Spinal cord (tissue), 10 donors: ENCODE data around the gene FAHD1. TPM values are rescaled to one million over a fixed set of nuclear protein-coding genes. Genes with fewer than 3 reads are reported as not detected.
"Not testable (repeated sequence)": the region's sequence is repeated elsewhere in the genome, so short reads cannot be mapped to it uniquely, and the experiment has no call there.

Experiments
- DNase-seq, 6 donors: peaks; one replicate each; pipeline versions ENCODE4 v3.0.0 to v3.0.0-alpha.2; 2013 to 2015; ENCODE audit warnings: low spot score in 6 of 6, low read depth in 4 of 6
- H3K27ac ChIP-seq: one replicate; pipeline ENCODE4 v1.5.1; 2013; ENCODE audit warnings: low read depth, low read length, control low read depth
- H3K27me3 ChIP-seq: one replicate; pipeline ENCODE4 v1.6.1; 2013; ENCODE audit warnings: low read length; ENCODE audit not compliant: control insufficient read depth, insufficient read depth
- H3K36me3 ChIP-seq: one replicate; pipeline ENCODE4 v1.6.1; 2013; ENCODE audit warnings: low read length; ENCODE audit not compliant: control insufficient read depth, insufficient read depth
- H3K4me1 ChIP-seq: one replicate; pipeline ENCODE4 v1.6.1; 2013; ENCODE audit warnings: low read length; ENCODE audit not compliant: control insufficient read depth, insufficient read depth
- H3K4me3 ChIP-seq: one replicate; pipeline ENCODE4 v1.5.1; 2013; ENCODE audit warnings: low read depth, low read length, control low read depth
- H3K9me3 ChIP-seq: one replicate; pipeline ENCODE4 v1.6.1; 2013; ENCODE audit warnings: low read length; ENCODE audit not compliant: control insufficient read depth, insufficient read depth
- WGBS: methylation state at CpG from one replicate; pipeline ENCODE4 v1.1.5; 2013; ENCODE audit warnings: missing lambda C conversion rate; ENCODE audit not compliant: insufficient coverage; 5-methylcytosine and 5-hydroxymethylcytosine counted together
- polyA plus RNA-seq, 2 donors: library from polyadenylated mRNA; unstranded; fragments of 120-200 nt; gene quantifications; one replicate each; pipeline ENCODE4 v1.2.1, GENCODE V29; 2013; ENCODE audit not compliant: insufficient read length in 2 of 2
- total RNA-seq, 2 donors: library from RNA; depleted of rRNA in 1 of 2; stranded (reverse); fragments of 120-200 nt in 1 of 2; fragments of >200 nt in 1 of 2; gene quantifications; one replicate each; pipeline versions ENCODE4 v1.2.3 to v1.2.4, GENCODE V29; 2013 to 2014
- donor health status: healthy.

The FAHD1 gene
- total and polyA plus RNA-seq, 4 donors, result 29.8 to 39.0 (median 37.0) TPM

DNA sequence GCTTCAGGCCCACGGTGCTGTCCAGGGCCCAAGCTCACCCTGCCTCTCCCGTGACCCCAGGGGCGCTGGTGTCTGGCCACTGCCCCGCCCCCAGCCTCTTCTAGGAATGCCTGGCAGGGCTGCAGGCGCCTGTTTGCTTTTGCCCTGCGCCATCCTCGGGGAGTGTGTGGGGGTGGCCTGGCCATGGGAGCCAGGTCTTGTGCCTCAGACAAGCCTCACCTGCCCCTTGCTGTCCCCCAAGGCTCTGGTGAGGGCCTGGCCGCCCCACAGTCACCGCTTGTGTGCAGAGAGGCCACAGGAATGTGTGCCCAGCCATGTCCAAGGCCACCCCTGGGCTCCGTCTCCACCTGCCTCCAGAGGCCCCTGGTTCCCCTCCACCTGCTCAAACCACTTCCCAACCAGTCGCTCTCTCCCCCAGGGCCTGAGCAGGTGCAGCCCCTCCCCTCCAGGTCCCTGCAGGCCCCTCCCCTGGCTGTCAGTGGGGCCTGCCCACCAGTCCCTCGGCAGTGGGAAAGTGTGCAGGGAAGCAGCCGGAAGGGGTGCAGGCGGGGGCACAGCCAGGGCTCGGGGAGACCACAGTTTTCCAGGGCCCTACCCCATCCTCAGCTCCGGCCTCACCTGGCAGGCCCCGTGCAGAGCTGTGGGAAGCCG lies 32.7 kb upstream of the FAHD1 start:
- no peak overlapping the region for H3K4me3 ChIP-seq
- H3K27ac ChIP-seq, result no peak overlapping the region
- no peaks in the 10 kb centered on the region for H3K4me1 ChIP-seq
- DNase-seq, result no peak
- WGBS, result 69% methylated on average over 18 of the region's 18 CpGs
- H3K27me3 ChIP-seq, result no peaks in the 10 kb centered on the region
- H3K36me3 ChIP-seq, result peaks cover 59% of the 10 kb centered on the region
- peaks cover 5% of the 10 kb centered on the region for H3K9me3 ChIP-seq

GRCh38 chr16:1794908-1795666 lies 31.9 kb upstream of the FAHD1 start:
- WGBS, result 84% methylated on average over 27 of the region's 32 CpGs
- H3K27ac ChIP-seq, result no peak overlapping the region
- no peak overlapping the region for H3K4me3 ChIP-seq
- no peak for DNase-seq
- H3K4me1 ChIP-seq, result no peaks in the 10 kb centered on the region
- H3K27me3 ChIP-seq, result no peaks in the 10 kb centered on the region
- H3K9me3 ChIP-seq, result peaks cover 5% of the 10 kb centered on the region
- H3K36me3 ChIP-seq, result peaks cover 52% of the 10 kb centered on the region

DNA sequence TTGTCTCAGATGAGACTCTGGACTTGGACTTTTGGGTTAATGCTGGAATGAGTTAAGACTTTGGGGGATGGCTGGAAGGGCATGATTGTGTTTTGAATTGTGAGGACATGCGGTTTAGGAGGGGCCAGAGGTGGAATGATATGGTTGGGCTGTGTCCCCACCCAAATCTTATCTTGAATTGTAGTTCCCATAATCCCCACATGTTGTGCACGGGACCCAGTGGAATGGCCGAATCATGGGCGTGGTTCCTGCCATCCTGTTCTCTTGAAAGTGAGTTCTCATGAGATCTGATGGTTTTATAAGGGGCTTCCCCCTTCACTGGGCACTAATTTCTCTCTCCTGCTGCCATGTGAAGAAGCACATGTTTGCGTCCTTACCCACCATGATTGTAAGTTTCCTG lies 27.7 kb upstream of the FAHD1 start:
- H3K36me3 ChIP-seq, result peaks cover 10% of the 10 kb centered on the region
- WGBS, result no CpG with 5 or more reads among the region's 5 CpGs
- not testable (repeated sequence) for H3K27me3 ChIP-seq, H3K4me3 ChIP-seq, H3K9me3 ChIP-seq, H3K27ac ChIP-seq, DNase-seq, H3K4me1 ChIP-seq

GRCh38 chr16:1800701-1801100 lies 26.3 kb upstream of the FAHD1 start:
- Histone ChIP-seq H3K36me3 (peaks cover 5% of the 10 kb centered on the region), H3K4me3 (no peak overlapping the region)
- 80% methylated on average over 10 of the region's 10 CpGs for WGBS

DNA sequence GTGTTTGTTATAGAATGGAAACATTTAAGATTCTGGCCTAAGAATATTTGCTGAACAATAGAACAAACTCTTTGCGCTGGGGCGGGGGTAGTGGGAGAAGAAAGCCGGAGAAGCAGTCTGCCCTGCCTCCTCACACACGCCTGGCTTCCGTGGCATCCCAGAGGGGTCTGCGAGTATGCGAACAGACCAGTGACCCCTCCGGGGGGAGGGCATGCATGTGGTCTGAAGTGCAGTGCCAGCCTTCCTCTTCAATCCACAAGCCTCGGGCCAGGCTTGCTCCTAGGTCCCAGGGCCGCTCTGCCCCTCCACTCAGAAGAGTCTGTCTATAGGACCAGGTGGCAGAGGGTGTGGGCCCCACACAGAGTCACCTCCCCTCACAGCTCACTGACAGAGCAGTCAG lies 19.4 kb upstream of the FAHD1 start:
- no peak for DNase-seq
- 85% methylated on average over 10 of the region's 10 CpGs for WGBS
- peaks cover 50% of the 10 kb centered on the region for H3K36me3 ChIP-seq
- H3K27me3 ChIP-seq, result no peaks in the 10 kb centered on the region
- no peak overlapping the region for H3K27ac ChIP-seq
- H3K4me3 ChIP-seq, result no peak overlapping the region
- no peaks in the 10 kb centered on the region for H3K4me1 ChIP-seq
- H3K9me3 ChIP-seq, result no peaks in the 10 kb centered on the region

More at GRCh38 chr16:1800701-1801100, 26.3 kb upstream of the FAHD1 start:
- Histone ChIP-seq H3K27ac (no peak overlapping the region), H3K27me3 (no peaks in the 10 kb centered on the region), H3K4me1 (no peaks in the 10 kb centered on the region), H3K9me3 (peaks cover 5% of the 10 kb centered on the region)
- no peak for DNase-seq

DNA sequence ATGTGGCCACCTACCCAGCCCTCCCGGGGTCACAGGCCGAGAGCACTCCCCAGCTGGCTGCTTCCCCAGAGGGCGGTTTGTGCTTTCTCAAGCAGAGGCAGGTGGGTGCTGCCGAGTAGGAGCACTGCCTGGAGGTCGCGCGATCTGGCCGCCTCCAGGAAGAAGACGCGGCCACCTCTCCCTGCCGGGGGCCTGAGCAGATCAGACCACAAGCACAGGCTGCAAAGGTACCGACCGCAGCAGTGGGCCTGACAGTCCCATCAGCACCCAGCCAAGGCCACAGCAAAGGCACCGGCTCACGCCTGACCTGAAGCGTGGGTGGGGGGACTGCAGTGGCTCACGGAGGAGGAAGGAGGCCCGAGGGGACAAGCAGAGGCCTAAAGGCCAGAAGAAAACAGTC lies 18.3 kb upstream of the FAHD1 start:
- H3K27ac ChIP-seq, result no peak overlapping the region
- no peaks in the 10 kb centered on the region for H3K4me1 ChIP-seq
- no peak for DNase-seq
- H3K36me3 ChIP-seq, result peaks cover 57% of the 10 kb centered on the region
- 79% methylated on average over 17 of the region's 18 CpGs for WGBS
- H3K4me3 ChIP-seq, result no peak overlapping the region
- H3K9me3 ChIP-seq, result no peaks in the 10 kb centered on the region
- no peaks in the 10 kb centered on the region for H3K27me3 ChIP-seq

DNA sequence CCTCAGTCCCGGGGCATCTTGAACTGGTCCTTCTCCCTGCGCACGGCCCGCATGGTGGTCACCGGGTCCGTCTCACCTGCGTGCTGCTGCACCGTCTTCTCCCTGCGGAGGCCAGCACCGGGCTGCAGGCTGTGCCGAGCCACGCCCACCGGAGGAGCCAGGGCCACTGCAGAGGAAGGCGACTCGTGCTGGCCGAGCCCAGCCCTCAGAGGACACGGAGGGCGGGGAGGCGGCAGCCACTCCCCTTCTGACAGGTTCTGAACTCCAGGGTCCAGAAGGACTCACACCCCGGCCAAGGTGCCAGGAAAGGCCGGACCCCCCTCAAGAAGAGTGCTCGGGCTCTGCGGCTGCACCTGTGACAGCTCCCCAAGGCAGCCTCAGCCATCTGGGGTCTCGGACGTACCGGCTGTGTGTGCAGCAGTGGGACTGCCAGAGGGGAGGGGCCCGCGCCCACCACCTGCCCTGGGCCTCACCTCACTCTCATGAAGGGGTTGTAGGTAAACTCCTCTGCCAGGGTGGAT lies 17.7 kb upstream of the FAHD1 start:
- peaks cover 63% of the 10 kb centered on the region for H3K36me3 ChIP-seq
- 69% methylated on average over 25 of the region's 28 CpGs for WGBS

DNA sequence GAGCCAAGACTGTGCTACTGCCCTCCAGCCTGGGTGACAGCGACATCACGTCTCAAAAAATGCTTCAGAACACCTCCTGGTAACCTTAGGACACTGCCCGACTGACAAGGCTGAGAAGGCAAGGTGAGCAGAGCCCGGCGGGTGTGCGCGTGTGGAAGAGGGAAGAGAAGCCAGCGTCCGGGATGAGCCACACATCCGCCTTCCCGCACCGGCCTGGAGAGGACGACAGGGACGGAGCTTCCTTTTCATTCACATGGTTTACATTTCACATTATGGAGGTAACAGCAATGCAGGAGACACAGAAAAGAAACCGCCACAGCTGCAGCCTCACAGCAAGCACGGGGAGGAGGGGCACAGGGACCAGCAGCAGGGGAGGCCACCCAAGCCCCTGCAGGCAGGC lies 16.9 kb upstream of the FAHD1 start:
- Histone ChIP-seq H3K4me1 (no peaks in the 10 kb centered on the region), H3K9me3 (no peaks in the 10 kb centered on the region), H3K27me3 (no peaks in the 10 kb centered on the region), H3K4me3 (no peak overlapping the region), H3K27ac (no peak overlapping the region), H3K36me3 (peaks cover 63% of the 10 kb centered on the region)
- DNase-seq, result no peak
- 100% methylated on average over 8 of the region's 16 CpGs for WGBS

More for the DNA sequence above, 17.7 kb upstream of the FAHD1 start:
- H3K27ac ChIP-seq, result no peak overlapping the region
- H3K4me1 ChIP-seq, result no peaks in the 10 kb centered on the region
- H3K9me3 ChIP-seq, result no peaks in the 10 kb centered on the region
- H3K4me3 ChIP-seq, result no peak overlapping the region
- no peaks in the 10 kb centered on the region for H3K27me3 ChIP-seq
- no peak for DNase-seq

DNA sequence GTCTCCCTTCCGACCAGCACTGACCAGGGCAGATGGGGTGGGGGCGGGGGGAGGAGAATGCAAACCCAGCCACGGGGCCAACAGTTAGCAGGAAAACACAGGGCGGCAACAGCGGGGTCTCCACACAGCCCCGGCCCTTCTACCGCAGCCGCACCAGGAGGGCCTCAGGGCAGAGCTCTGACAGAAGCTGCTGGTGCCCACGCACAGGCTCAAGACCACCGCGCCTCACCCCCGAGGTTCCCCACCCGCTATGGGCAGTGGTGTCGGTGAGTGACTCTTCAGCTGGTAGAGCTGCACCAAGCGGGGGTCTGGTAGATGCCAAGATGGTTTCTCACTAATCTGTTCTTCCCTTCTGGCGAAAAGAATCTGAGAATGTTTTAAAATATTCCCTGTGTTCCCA lies 16.5 kb upstream of the FAHD1 start:
- no peaks in the 10 kb centered on the region for H3K4me1 ChIP-seq
- no peak for DNase-seq
- WGBS, result 96% methylated on average over 15 of the region's 16 CpGs
- no peaks in the 10 kb centered on the region for H3K9me3 ChIP-seq
- no peak overlapping the region for H3K4me3 ChIP-seq
- no peak overlapping the region for H3K27ac ChIP-seq
- peaks cover 63% of the 10 kb centered on the region for H3K36me3 ChIP-seq
- H3K27me3 ChIP-seq, result no peaks in the 10 kb centered on the region

DNA sequence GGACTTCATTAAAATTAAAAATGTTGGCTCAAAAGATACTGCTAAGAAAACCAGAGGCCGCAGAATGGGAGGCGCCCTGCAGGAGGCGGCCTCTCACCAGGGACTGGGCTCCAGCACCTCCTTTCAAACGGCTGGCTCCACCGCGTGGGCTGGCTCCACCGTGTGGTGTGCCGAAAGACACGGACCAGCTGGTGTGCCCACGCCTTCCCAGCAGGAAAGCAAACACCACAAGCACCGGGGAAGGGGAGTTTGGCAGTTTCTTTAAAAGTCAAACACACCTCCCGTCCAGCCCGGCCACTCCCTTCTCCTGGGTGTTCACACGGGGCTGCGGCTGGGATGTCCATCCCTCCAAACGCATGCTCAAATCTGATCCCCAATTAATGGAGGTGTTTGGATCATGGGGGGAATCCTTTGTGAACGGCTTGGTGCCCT lies 14.3 kb upstream of the FAHD1 start:
- no peak overlapping the region for H3K4me3 ChIP-seq
- no peak overlapping the region for H3K27ac ChIP-seq
- H3K36me3 ChIP-seq, result peaks cover 73% of the 10 kb centered on the region
- H3K27me3 ChIP-seq, result no peaks in the 10 kb centered on the region
- WGBS, result 33% methylated on average over 7 of the region's 17 CpGs
- DNase-seq, result peak in 2 of 6 donors; percentile 19 to 34
- H3K4me1 ChIP-seq, result no peaks in the 10 kb centered on the region
- no peaks in the 10 kb centered on the region for H3K9me3 ChIP-seq
